DND-41 (cell line): Measurements from ENCODE around the gene NFKB1.

Experiments used
- ATAC-seq: fragments of 200-7000 bp; cut with Tn5 transposase; 3 replicates; pipeline ENCODE4 v1.9.1; 2021; ENCODE audit warnings: low read depth; ENCODE audit not compliant: insufficient read depth
- DNase-seq: peaks from one replicate; pipeline ENCODE4 v3.0.0-alpha.2; 2020
- H2AFZ ChIP-seq: 2 replicates; pipeline ENCODE4 v1.6.0; 2012; ENCODE audit warnings: low read depth, low read length
- H3K27ac ChIP-seq: 2 replicates; pipeline ENCODE4 v1.5.1; 2012; ENCODE audit warnings: low read length, inconsistent platforms
- H3K27me3 ChIP-seq: fragments of 200-600 bp; sonication (generic); 2 replicates; pipeline ENCODE4 v1.6.0; 2012; ENCODE audit warnings: low read length, mild to moderate bottlenecking, inconsistent platforms; ENCODE audit not compliant: insufficient read depth, poor library complexity
- H3K36me3 ChIP-seq: 2 replicates; pipeline ENCODE4 v1.5.1; 2012; ENCODE audit warnings: low read length, inconsistent platforms; ENCODE audit not compliant: insufficient read depth
- H3K4me1 ChIP-seq: 2 replicates; pipeline ENCODE4 v1.5.1; 2012; ENCODE audit warnings: mild to moderate bottlenecking, low read length; ENCODE audit not compliant: insufficient read depth
- H3K4me2 ChIP-seq: 2 replicates; pipeline ENCODE4 v1.6.0; 2012; ENCODE audit warnings: mild to moderate bottlenecking, moderate library complexity, low read length, inconsistent platforms; ENCODE audit not compliant: insufficient read depth
- H3K4me3 ChIP-seq, 2 experiments: fragments of 200-600 bp in 1 of 2; shearing (Covaris generic) in 1 of 2; 2 replicates each; pipeline ENCODE4 v1.5.1; 2012 to 2016; ENCODE audit warnings: inconsistent platforms in 2 of 2, low read length in 2 of 2, mild to moderate bottlenecking in 2 of 2, low read depth in 1 of 2, moderate library complexity in 1 of 2
- H3K79me2 ChIP-seq: 2 replicates; pipeline ENCODE4 v1.6.0; 2012; ENCODE audit warnings: low read length, inconsistent platforms; ENCODE audit not compliant: insufficient read depth
- H3K9ac ChIP-seq: 2 replicates; pipeline ENCODE4 v1.6.0; 2012; ENCODE audit warnings: low read depth, mild to moderate bottlenecking, inconsistent platforms, low read length, moderate library complexity
- H3K9me3 ChIP-seq: 2 replicates; pipeline ENCODE4 v1.5.1; 2012; ENCODE audit warnings: low read length, moderate library complexity, mild to moderate bottlenecking, inconsistent platforms; ENCODE audit not compliant: insufficient read depth, severe bottlenecking
- H4K20me1 ChIP-seq: 2 replicates; pipeline ENCODE4 v1.6.0; 2012; ENCODE audit warnings: low read length; ENCODE audit not compliant: insufficient read depth
- EZH2 ChIP-seq: IDR thresholded peaks from 3 replicates; pipeline ENCODE4 v1.6.1; 2012; ENCODE audit warnings: borderline replicate concordance, low read depth, mild to moderate bottlenecking, moderate library complexity, low read length, inconsistent platforms; ENCODE audit not compliant: severe bottlenecking
- TF ChIP-seq, protein P1 (sequence below): IDR thresholded peaks from 2 replicates; pipeline ENCODE4 v1.5.1; 2012; ENCODE audit warnings: borderline replicate concordance, low read length, moderate library complexity, mild to moderate bottlenecking; ENCODE audit not compliant: poor library complexity, severe bottlenecking; ENCODE audit errors: extremely low read depth

The NFKB1 gene

DNA sequence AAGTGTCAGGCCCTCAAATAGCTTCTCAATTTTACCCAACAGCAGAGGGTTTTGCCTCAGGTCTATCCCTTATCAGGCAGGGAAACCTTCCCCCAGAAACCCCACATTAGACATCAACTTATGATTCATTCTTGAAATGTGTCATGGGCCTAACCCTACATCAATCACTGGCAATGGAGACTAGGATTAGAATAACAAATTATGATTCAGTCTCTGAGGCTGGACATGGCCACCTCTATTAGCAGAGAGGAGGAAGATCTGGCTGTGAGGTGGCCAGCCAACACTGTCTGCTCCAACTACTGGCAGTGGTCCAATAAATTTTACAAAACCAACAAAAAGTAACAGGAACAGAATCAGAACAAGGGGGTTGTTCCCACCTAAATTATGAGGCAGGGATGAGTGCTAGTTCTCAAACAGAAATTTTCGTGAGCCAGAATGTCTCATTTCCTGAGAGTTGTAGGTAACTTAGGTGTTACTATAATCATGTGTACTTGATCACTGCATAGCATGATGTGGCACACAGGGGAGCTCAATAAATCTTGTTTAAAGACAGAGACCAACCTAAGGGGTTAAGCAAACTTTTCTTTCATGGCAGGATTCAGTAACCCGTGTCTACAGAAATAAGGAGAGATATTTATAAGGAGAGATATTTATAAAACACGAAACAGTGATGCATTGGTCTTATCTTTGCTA is 126.8 kb downstream of the NFKB1 start:
- DNase-seq, result no peak
- Histone ChIP-seq H3K9ac (no peak overlapping the region), H3K4me2 (no peak overlapping the region), H3K79me2 (no peaks in the 10 kb centered on the region), H2AFZ (no peak overlapping the region), H3K9me3 (no peaks in the 10 kb centered on the region), H3K36me3 (no peaks in the 10 kb centered on the region; the same call in 1 of the 2 replicates), H3K27ac (no peak overlapping the region), H3K27me3 (no peaks in the 10 kb centered on the region), H3K4me1 (peaks cover 21% of the 10 kb centered on the region), H4K20me1 (no peaks in the 10 kb centered on the region), H3K4me3 (no peak overlapping the region)
- ATAC-seq, result no peak
- TF ChIP-seq EZH2, result no peak
- TF ChIP-seq, protein P1, sequence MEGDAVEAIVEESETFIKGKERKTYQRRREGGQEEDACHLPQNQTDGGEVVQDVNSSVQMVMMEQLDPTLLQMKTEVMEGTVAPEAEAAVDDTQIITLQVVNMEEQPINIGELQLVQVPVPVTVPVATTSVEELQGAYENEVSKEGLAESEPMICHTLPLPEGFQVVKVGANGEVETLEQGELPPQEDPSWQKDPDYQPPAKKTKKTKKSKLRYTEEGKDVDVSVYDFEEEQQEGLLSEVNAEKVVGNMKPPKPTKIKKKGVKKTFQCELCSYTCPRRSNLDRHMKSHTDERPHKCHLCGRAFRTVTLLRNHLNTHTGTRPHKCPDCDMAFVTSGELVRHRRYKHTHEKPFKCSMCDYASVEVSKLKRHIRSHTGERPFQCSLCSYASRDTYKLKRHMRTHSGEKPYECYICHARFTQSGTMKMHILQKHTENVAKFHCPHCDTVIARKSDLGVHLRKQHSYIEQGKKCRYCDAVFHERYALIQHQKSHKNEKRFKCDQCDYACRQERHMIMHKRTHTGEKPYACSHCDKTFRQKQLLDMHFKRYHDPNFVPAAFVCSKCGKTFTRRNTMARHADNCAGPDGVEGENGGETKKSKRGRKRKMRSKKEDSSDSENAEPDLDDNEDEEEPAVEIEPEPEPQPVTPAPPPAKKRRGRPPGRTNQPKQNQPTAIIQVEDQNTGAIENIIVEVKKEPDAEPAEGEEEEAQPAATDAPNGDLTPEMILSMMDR, result no peak

DNA sequence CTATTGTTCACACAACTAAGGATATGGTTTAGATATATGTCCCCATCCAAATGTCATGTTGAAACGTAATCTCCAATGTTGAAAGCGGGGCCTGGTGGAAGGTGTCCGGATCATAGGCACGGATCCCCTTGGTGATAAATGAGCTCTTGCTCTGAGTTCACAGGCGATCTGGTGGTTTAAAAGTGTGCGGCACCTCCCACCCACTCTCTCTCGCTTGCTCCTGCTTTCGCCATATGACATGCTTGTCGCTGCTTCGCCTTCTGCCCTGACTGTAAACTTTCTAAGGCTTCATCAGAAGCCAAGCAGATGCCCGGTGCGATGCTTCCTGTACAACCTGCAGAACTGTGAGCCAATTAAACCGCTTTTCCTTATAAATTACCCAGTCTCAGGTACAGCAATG is 128.5 kb downstream of the NFKB1 start:
- Histone ChIP-seq H3K4me3 (no peak overlapping the region), H2AFZ (no peak overlapping the region), H3K27me3 (no peaks in the 10 kb centered on the region), H3K9ac (no peak overlapping the region), H4K20me1 (no peaks in the 10 kb centered on the region), H3K36me3 (peaks cover 5% of the 10 kb centered on the region), H3K4me1 (peaks cover 21% of the 10 kb centered on the region), H3K9me3 (no peaks in the 10 kb centered on the region), H3K27ac (no peak overlapping the region), H3K79me2 (no peaks in the 10 kb centered on the region), H3K4me2 (no peak overlapping the region)
- no peak for ATAC-seq
- no peak for DNase-seq
- no peak for TF ChIP-seq EZH2
- TF ChIP-seq, protein P1, result no peak

GRCh38 chr4:102631616-102632015 is 130.5 kb downstream of the NFKB1 start:
- H3K4me1 ChIP-seq, result 0 out of 2 replicates have a peak, but pooled peaks cover 7% of the 10 kb centered on the region
- peaks cover 12% of the 10 kb centered on the region for H3K36me3 ChIP-seq
- no peak overlapping the region for H3K4me2 ChIP-seq
- no peak for TF ChIP-seq EZH2
- TF ChIP-seq, protein P1, result no peak
- H3K27ac ChIP-seq, result no peak overlapping the region
- H4K20me1 ChIP-seq, result no peaks in the 10 kb centered on the region
- H3K27me3 ChIP-seq, result no peaks in the 10 kb centered on the region
- H2AFZ ChIP-seq, result no peak overlapping the region
- H3K9me3 ChIP-seq, result no peaks in the 10 kb centered on the region
- no peak overlapping the region for H3K9ac ChIP-seq
- H3K79me2 ChIP-seq, result no peaks in the 10 kb centered on the region
- DNase-seq, result no peak
- no peak for ATAC-seq
- H3K4me3 ChIP-seq, result no peak overlapping the region
